Posterior vena cava (tissue), 2 donors: ENCODE measurements around the gene TUBGCP5. TPM values are rescaled to one million over a fixed set of nuclear protein-coding genes. Genes with fewer than 3 reads are reported as not detected.

ENCODE experiments used
- DNase-seq: peaks from one replicate; pipeline ENCODE4 v3.0.0-alpha.2; 2020; ENCODE audit warnings: low spot score
- intact Hi-C, 2 donors: fragments of 100-400 bp; cut with DNase I; formaldehyde crosslinking; loops; one replicate each; pipeline versions ENCODE4 v1.14.1 to v1.14.2; 2022 to 2023
- total RNA-seq, 2 donors: library from RNA; stranded (reverse); fragmentation: NEBNext Ultra II Directional; extraction: Animal tissue kit (Norgen Biotek cat#: 25700); gene quantifications; one replicate each; pipeline ENCODE4 v1.2.1, GENCODE V29; 2021
- donor health status: DM: yes; HTN: yes; CAD: no.
- donor health status: DM: yes; HTN: yes; CAD: no.

The TUBGCP5 gene
- total RNA-seq, 2 donors from 2014 or later, result 13.6 to 16.6 TPM

DNA sequence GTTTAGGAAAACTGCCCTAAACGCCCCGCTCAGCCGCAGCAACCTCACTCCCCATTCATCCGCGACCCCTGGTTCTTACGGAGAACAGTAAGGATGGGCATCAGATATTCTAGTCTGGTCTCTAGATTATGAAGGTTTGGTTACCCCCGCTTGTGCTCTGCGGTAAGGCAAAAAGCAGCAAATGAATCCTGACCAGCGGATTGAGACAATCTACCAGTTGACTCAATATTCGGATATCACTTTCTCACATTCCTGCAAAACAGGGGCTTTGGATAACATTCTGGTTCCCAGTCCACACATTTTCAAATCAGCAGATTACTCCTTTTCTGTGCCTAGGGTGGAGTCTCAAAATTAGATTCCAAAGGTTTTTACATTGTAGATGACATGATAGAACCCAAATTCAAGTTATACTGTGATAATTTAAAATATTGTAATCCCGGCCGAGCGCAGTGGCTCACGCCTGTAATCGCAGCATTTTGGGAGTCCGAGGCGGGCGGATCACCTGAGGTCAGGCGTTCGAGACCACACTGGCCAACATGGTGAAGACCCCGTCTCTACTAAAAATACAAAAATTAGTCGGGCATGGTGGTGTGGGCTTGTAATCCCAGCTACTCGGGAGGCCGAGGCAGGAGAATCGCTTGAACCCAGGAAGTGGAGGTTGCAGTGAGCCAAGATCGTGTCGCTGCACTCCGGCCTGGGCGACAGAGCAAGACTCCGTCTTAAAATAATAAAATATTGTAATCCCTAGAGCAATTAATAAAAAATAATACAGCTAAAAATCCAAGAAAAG, 58.1 kb downstream of the TUBGCP5 start:
- intact Hi-C loops, result no loop called here
- DNase-seq, result peak; percentile 44

DNA sequence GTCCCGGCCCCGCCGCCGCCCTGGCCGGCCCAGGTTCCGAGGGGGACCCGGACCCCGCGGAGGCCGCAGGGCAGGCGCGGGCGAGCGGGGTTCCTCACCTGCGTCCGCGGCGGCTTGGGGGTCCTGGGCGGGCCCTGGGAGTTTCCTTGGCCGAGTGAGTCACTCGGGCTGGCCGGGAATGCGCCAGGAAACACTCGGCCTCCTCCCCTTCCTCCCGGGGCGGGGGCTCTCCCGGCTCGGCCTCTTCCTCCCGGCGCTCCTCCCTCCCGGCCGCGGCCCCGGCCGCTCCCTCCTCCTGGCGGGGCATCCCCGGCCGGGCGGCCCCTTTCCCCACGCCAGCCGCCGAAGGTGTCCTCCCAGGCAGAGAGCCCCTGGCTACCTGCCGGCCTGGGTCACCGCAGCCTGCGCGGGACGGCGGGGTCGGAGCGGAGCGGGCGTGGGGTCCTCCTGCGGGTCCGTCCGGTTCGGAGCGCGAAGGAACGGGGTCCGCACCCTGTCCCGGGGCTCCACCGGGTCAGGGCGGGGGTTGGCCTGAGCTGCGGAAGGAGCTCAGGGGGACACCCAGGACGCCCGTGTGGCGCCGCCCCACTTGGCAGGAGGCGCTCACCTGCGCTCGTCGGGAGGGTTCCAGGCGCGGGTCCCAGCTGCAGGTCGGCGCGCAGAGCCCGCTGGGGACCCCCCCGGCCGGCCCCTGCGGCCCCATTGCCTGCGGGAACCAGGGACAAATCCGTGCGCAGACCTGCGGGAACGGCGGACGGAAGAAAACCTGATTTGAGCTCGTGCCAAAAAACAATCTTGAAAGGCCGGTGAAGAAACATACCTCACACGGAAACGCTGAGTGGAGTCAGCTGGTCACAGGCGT, 58.9 kb downstream of the TUBGCP5 start, which contains the start of gene CYFIP1:
CYFIP1 (minus strand) TSS at position 180 of the 862 bp plus-strand sequence. CDS start 33,083 bp downstream, outside the sequence.
- peak; percentile 96 for DNase-seq

DNA sequence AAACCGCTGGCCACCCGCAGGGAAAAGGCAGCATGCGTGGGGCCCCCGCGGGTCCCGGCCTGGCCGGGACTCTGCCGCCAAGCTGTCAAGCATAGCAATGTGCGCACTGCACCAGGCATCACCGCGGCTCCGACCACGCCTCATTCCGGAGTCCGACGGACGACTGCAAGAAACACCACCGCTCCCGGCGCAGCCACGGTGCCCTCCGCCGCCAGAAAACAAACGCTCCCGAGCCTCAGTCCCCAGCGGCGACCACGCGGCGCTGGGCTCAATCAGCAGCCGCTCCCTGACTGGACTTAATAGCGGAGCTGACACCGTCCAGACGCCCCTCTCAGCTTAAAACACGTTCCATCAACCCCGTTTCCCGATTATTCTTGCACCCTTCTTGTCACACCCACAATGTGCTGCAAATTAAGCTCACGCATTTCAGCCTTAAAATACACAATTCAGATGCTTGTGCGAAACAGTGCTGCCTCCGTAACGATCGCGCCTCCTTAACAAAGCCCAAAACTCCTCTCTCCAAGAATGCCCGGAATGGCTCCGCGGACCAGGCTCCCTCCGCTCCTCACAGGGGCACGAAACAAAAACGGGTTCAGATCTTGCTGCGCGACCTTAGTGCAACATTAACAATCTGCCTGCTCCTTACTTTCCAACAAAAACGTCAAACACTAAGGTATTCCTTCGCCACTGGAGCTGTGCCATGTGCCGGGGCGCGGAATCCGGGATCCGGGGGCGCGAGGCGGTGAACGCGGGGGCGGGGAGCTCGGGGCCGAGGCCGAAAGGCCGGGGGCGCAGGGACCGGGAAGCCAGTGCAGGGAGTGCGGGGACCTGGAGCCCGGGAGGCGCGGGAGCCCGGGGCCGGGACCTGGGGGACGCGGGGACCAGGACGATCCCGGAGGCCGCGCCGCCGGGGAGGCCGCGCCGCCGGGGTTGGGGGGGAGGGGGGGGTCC, 59.9 kb downstream of the TUBGCP5 start:
- peak; percentile 90 for DNase-seq
- intact Hi-C loops, result no loop called here

More for the DNA sequence above, 58.9 kb downstream of the TUBGCP5 start, which contains the start of gene CYFIP1:
- intact Hi-C loops, result no loop called here

DNA sequence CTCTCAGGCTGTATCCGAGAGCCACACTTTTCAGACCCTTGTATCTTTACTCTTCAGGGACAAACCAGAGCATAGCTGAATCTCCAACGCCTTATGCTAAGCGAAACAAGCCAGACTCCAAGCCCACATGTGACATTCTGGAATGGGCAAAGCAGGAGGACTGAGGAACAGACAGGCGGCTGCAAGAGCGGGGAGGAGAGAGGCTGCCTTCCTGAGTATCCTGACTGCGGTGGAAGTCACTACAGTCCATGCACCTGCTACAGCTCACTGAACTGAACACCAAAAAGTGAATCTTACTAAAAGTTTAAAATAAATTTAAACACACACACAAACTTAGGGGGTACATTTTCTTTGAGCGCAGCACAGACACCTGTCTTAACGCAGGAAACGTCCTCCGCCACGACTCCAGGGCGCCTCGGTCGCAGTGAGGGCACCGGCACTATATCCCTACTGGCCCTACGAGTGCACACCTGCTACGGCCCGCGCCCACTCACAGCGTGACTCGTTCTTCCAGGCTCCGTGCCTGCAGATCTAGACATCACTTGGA, 60.6 kb downstream of the TUBGCP5 start:
- no peak for DNase-seq
- intact Hi-C loops, result no loop called here

DNA sequence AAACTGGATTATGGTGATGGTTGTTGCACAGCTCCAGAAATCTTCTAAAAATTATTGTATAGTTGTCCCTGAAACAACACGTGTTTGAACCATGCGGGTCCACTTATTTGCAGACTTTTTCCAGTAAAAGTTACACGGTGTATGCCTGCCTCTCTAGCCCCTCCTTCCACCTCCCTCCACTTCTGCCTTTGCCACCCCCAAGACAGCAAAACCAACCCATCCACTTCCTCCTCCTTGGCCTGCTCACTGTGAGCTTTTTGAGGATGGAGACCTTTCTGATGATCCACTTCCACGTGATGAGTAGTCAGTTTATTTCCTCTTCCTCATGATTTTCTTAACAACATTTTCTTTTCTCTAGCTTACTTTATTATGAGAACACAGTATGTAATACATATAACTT, 64.6 kb downstream of the TUBGCP5 start:
- DNase-seq, result peak; percentile 42
- intact Hi-C loops, result no loop called here

DNA sequence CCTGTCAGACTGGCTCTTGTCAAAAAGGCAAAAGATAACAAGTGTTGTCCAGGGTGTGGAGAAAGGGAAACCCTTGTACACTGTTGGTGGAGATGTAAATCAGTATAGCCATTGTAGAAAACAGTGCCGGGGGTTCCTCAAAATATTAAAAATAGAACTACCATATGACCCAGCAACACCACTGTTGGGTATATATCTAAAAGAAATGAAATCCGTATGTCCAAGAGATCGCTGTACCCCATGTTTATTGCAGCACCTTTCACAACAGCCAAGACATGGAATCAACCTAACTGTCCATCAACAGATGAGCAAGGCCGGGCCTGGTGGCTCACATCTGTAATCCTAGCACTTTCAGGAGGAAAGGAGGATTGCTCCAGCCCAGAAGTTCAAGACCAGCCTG, 65.4 kb downstream of the TUBGCP5 start:
- intact Hi-C loops, result no loop called here
- no peak for DNase-seq

DNA sequence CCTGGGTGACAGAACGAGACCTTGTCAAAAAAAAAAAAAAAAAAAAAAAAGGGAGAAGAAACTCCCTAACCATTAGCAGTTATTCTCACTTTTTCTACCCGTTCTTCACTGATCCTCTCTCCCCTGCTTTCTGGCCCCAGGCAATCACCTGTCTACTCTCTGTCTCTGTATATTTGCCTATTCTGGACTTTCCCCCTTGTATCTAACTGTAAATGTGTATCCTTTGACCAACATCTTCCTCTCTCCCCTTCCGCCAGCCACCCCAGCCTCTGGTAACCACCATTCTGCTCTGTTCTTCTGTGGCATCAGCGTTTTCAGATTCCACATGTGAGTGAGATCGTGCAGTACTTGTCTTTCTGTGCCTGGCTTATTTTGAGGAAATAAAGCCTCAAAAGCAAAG, 66.1 kb downstream of the TUBGCP5 start:
- intact Hi-C loops, result no loop called here
- DNase-seq, result peak; percentile 48

DNA sequence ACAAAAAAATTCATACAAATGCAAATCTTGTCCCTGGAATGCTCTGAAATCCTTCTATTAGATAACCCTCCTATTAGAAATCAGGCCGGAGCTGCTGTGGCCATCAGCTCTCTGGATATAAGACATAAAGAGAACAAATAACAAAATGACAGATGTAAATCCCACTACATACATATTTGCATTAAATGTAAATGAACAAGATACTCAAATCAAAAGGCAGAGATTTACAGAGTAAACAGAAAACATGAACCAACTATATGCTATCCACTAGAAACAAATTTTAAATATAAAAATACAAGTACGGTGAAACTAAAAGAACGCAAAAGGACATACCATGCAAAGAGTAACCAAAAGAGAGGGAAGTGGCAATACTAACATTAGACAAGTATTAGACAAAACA, 69.9 kb downstream of the TUBGCP5 start:
- no peak for DNase-seq
- intact Hi-C loops, result no loop called here

DNA sequence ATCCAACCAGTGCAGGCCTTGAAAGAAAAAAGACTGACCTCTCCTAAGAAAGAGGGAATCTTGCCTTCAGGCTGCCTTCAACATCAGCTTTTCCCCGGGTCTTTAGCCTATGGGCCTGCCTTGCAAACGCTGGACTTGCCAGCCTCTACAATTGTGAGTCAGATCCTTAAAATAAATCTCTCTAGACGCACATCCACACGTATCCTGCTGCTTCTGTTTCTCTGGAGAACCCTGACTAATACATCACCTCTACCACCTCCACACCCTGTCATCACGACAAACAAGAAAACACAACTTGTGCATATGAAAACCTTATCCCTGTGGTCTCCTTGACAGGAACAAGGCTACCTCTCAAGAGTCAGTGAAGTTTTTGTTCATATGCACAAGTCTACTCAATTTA, 71.0 kb downstream of the TUBGCP5 start:
- DNase-seq, result no peak
- intact Hi-C loops, result no loop called here

DNA sequence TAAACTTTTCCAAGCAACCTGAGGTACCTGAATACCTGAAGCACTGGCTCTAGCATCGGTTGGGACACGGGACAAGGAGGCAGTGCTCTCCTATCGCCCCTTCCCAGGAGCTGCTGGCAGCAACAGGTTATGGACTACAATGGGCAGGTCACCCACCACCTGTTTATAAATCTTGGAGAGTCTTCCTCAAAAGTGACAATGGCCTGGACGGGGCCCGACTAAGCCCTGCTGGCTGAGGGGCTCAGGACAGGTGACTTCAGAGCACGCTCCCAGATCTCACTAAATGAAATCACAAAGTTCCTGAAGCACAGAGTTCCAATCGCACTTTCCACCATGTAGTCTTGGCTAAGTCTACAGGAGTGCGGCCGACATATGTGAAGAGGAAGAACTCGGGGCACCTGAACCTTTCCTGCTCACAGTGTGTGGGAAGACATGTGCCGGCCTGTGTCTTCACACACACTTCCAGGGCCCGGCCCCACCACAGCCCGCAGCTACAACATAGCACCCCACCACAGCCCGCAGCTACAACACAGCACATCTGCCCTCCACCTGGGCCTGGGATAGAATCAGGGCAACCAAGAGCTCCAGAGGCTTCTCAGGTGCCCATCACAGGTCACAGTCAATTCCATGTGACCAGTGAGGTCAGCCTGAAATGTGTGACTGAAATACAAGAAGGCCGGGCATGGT, 72.1 kb downstream of the TUBGCP5 start:
- intact Hi-C loops, result no loop called here
- peak; percentile 66 for DNase-seq

DNA sequence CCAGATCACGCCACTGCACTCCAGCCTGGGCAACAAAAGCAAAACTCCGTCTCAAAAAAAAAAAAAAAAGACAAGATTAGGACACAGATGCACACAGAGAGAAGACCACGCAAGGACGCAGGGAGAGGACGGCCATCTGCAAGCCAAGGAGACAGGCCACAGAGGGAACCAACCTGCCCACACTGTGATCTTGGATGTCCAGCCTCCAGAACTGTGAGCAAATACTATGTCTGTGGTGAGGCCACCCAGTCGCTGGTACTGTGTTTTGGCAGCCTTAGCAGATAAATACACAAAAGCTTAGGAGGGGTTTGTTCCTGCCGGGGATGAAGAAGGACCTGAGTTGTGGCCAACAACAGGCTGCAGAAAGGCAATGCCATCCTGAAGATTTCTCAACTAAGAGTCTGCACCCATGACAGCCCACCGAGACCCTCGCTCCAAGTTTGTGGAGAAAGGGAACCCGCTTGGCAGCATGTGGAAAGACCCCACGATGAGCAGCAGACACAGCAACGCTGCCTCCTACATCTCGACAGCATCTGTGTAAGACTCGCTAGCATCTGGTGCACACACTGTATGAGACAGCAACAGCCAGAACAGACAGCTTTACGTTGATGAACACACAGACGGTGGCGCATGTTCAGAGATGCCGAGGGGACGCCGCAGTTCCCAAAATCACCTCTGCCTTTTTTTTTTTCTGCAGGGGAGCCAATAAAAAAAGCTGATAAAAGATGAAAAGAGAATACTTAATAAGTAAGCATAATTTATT, 72.9 kb downstream of the TUBGCP5 start:
- intact Hi-C loops, result no loop called here
- DNase-seq, result peak; percentile 26

DNA sequence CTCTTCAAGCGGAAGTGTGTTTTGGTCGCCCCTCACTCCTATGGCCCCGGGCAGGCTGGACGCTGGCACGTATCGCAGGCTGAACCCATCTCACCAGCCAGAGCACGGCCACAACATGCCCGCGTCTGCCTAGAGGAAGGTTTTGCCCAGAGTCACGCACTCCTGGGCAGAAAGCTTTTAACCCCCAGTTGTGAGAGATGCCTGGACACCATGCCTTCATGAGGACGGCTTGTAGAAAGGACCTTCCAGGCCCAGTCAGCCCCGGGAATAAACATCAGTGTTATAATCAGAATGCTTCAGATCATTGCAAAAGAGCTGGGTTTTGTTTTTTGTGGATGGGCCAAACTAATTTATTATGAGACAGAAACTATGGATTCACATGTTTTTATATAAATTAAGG, 75.7 kb downstream of the TUBGCP5 start:
- intact Hi-C loops, result no loop called here
- no peak for DNase-seq

DNA sequence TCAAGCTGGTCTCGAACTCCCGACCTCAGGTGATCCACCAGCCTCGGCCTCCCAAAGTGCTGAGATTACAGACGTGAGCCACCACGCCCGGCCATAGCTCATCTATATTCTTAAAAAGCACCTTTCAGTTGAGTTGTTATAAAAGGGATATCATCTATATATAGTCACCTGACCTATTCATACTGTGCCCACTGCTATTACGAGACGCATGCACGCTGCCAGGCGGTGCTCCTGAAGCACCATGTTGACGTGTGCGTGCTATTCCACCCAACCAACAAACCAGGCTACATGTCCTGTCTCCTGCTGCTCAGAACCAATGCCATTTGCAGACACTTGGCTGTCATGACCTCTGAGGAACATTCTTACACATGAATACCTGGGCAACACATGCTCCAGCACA, 76.8 kb downstream of the TUBGCP5 start:
- intact Hi-C loops, result no loop called here
- DNase-seq, result peak; percentile 66

DNA sequence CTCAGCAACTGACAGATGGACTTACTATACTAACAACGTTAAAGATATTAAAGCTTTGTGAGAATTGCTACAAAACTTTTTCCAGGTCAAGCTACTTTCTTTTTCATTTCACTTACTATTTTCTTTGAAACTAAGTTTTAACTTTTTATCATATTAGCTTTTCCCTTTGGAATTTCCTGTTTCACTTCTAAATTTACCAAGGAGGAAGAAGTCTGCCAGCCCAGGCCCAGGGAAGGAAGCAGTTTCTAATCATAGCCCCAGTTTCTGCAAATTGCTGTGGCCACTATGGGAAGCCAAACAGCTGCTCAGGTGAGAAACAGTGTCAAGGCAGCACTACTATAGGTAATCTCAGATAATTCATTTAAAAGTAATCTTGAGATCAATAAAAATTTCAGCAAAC, 77.6 kb downstream of the TUBGCP5 start:
- intact Hi-C loops, result no loop called here
- no peak for DNase-seq

DNA sequence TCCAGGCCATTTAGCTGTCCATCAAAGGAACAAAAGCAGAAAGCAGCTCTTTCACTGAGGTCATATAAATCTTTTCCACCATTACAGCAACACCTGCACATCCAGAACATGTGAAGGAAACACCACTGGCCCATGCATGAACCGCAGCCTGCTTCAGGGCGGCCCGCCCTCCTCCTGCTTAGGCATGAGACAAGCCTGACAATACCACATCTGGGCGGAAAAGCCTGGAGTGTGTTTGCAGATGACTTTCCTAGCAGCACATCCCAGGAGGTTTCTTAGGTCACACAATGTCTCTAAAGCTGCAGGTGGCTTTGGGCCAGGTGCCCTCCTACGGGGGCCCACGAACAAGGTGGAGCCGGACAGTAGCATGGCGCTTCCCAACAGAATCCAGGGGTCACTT, 78.8 kb downstream of the TUBGCP5 start:
- intact Hi-C loops, result no loop called here
- peak; percentile 71 for DNase-seq

DNA sequence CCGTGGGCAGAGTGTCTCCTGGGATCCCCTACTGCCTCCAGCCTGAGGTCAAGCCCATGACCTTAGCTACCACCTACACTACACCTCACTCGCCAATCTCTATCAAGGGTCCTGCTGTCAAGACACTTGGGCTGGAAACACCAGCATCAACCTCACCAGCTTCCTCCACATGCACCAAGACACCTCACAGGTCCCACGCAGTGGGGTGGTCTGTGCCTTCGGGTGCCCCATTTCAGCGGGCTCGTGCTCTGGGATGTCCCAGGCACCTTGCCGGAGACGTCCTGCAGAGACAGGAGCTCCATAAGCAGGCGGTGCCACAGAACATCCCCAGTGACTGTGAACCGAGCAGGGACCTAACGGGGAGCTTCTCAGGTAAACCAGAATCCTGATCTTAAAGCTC, 79.2 kb downstream of the TUBGCP5 start:
- peak; percentile 47 for DNase-seq
- intact Hi-C loops, result no loop called here

DNA sequence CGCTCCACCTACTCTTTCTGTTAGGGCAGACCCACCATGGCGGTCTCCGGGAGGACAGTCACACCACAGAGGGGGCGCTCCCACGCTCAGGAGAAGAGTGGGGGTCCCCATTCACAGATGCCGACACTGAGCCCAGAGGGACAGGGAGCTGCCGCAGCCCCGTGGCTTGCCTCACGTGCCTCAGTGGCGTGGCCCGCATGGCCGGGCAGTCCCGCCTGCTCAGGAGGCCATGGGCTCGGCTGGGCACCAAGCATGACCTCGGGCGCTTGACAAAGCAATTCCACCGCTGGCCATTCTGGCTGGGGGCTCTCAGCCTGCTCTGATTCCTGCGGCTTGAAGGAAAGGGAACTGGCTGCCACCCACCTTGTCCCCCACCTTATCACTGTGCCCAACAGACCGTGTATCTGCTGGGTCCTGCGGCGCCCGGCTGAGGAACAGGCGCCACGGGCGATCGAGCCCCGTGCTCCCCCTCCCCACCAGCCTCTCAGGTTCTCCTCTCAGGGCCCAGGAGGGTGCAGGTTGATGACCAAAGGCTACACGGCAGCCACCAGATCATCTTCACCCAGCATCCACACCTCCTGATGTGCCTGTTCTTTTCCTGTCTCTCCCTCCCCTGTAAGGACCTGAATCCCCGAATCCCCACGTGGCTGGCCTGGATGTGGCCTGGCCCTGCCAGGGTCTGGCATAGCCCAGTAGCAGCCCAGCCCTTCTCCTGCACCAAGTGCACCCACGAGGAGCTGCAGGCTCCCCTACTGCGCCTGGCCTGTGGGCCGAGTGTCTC, 79.9 kb downstream of the TUBGCP5 start:
- peak; percentile 75 for DNase-seq
- intact Hi-C loops, result no loop called here
